Glomerular endothelial cell (primary cell): ENCODE results near the gene TBL1Y. TPM values are rescaled to one million over a fixed set of nuclear protein-coding genes. Genes with fewer than 3 reads are reported as not detected.
"Not testable (repeated sequence)": the region's sequence is repeated elsewhere in the genome, so short reads cannot be mapped to it uniquely, and the experiment has no call there.

ENCODE experiments used
- DNase-seq: peaks from one replicate; pipeline ENCODE4 v3.0.0-alpha.2; 2011; ENCODE audit warnings: low read depth, low spot score; ENCODE audit errors: extremely low read depth
- total RNA-seq: library from RNA; depleted of rRNA; stranded (reverse); fragments of >200 nt; gene quantifications from 2 replicates; pipeline ENCODE4 v1.2.3, GENCODE V29; 2015

Gene TBL1Y
- total RNA-seq, 1 donor from 2014 or later, result not detected

DNA sequence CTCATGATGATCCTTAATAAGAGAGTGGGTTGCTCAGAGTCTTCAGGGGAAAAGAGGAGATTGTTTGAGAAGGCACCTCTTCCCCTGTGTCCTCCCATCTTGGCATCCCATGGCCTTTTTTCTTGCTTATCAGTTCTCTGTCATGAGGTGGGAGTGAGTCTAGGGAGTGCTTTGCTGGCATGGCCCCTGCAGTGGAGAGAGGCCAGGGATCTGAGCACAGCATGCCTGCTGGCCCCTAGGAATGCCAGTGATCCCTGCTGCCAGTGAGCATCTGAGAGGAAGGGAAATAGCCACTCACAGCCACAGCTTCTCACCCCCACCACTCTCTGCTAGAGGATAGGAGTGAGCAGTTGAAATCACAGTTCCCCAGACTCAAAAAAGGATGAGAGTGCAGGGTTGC, 168.2 kb downstream of the TBL1Y start:
- DNase-seq, result no peak

DNA sequence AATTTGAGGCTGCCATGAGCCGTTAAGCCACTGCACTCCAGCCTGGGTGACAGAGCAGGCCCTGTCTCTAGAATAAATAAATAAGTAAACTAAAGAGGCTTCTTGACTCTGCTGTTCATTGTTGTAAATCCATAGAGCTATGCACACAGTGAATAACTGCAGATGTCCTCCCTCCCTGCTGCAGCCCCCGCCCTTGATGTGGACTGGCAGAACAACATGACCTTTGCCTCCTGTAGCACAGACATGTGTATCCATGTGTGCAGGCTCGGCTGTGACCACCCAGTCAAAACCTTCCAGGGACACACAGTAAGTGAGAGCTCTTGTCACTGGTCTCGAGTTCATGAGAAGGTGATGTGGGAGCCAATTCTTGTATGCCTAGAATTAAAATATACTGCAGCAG, 170.1 kb downstream of the TBL1Y start:
- not testable (repeated sequence) for DNase-seq

DNA sequence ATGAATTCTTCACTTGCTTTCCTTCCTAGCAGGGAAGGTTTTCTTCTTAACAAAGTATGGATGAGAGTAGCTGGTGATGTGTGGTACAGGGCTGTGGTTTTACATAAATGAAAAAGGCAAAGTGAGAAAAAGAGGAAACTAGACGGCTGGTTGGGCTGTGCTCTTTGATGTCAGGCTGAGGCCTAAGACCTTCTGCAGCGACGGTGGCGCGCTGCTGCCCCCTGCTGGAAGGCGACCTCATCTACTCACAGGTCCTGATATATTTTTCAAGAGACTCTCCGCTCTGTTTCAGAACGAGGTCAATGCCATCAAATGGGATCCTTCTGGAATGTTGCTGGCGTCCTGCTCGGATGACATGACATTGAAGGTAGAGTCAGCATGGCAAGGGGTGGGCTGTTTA, 175.1 kb downstream of the TBL1Y start:
- DNase-seq, result no peak

DNA sequence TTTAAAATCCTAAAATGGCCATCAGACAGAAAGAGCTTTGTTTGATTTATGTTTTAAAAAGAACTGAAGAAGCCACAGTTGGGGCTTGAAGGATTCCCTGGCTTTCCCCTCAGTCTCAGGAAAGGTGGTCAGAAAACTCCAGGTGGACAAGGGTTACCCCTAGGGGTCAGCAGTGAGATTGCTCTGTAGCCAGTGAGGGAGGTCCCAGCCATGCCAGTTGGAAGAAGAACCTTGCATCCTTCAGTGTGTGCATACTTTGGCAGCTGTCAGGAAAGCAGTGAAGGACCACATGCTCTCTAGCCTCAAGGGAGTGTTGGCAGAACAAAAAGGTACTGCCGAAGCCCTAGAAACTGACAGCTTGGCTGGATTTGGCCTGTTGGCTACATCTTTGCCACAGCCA, 182.3 kb downstream of the TBL1Y start:
- DNase-seq, result no peak

DNA sequence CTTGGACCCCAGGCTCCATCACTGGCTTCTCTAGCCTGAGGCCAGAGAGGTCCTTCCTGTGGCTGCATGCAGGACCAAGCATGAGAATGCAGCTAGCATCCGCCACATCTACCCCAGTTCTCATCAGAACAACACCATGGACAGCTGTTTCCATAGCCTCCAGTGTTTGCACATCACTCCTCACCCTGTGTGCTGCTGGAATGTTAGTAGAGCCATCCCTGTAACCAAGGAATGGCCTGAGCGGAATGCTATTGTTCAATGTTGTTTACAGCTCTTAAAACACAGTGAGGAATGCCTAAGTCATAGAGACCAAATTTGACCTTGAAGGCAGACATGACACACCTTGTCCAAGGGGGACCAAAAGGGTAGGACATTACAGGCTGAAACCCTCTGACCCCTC, 183.9 kb downstream of the TBL1Y start:
- no peak for DNase-seq

DNA sequence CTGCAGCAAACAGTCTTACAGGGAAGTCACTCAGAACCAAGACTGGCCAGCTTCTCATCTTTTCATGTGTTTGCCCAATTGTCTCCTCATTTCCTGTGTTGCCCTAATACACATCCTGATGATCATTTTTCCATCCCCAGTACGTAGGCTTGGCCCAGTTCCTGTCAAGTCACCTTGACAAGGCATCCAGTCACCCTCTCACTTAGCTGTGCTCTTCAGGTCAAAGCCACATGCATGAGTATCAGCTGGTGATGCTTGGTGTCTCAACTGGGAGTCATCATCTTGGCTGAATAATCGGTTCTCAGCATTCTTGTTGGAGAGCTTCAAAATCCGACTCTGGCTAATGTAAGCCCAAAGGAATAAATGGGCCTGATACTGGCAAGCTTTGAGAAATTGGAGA, 186.5 kb downstream of the TBL1Y start:
- DNase-seq, result no peak

DNA sequence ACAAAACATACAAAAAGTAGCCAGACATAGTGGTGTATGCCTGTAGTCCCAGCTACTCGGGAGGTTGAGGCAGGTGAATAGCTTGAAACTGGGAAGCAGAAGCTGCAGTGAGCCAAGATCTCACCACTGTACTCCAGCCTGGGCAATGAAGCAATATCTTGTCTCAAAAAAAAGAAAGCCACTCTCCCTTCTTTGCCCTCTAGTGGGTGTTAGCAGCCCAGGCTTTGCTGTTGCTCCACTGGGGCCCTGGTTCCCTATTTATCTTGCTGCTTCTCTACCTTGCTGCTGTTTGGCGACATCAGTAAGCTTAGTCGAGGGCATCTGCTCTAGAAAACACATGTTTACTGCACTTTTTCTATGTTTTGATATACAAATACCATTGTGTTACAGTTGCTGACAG, 189.2 kb downstream of the TBL1Y start:
- no peak for DNase-seq

DNA sequence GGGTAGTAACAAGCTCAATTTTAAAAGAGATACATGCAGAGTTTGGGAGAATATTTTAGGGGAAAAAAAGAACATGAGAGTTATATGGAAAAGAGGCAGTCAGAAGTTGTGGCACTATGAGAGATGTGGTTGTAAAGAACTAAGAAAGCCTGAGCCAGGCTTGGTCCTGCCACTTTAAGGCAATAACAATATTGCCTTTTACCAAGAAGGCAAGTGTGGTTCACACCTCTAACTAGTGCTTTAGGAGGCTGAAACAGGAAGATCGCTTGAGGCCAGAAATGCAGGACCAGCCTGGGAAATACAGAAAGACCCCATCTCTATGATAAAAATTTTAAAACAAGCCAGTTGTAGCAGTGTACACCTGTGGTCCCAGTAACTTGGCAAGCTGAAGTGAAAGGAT, 192.2 kb downstream of the TBL1Y start:
- no peak for DNase-seq

DNA sequence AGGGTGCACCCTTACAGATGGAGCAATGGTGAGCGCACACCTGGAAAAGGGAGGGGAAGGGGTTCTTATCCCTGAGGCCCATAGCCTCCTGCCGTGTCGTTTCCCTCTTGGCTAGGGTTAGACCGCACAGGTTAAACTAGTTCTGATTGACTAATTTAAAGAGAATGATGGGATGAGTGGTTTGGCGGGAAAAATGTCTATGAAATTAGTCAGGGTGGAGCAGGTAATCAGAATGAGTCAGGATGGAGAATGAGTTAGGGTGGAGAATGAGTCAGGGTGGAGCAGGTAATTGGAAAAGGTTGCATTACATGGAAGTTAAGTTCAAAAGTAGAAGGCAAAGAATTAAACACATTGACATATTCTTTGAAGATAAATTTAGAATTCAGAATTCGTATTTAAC, 196.7 kb downstream of the TBL1Y start:
- no peak for DNase-seq

DNA sequence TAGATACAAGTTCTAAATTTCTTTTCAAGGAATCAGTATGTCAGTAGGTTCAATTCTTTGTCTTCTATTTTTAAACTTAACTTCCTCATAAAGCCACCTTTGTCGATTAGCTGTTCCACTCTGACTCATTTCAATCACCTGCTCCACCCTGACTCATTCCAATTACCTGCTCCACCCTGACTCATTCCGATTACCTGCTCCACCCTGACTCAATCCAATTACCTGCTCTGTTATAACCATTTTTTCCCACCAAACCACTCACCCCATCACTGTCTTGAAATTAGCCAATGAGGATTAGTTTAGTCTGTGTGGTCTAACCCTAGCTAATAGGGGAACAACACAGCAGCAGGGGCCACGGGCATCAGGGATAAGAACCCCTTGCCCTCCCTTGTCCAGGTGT, 199.6 kb downstream of the TBL1Y start:
- no peak for DNase-seq

DNA sequence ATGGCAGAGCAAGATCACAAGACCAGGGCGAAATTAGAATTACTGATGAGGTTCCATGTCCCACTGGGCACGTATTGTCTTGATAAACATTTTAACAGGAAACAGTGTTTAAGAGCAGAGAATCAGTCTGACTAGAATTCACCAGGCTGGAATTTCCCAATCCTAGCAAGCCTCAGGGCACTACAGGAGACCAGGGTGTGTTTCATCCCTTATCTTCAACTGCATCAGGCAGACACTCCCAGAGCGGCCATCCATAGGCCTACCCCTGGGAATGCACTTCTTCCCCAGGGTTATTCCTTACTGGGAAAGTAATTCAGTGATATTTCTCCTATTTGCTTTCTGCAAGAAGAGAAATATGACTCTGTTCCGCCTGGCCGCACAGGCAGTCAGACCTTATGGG, 205.4 kb downstream of the TBL1Y start:
- DNase-seq, result no peak

DNA sequence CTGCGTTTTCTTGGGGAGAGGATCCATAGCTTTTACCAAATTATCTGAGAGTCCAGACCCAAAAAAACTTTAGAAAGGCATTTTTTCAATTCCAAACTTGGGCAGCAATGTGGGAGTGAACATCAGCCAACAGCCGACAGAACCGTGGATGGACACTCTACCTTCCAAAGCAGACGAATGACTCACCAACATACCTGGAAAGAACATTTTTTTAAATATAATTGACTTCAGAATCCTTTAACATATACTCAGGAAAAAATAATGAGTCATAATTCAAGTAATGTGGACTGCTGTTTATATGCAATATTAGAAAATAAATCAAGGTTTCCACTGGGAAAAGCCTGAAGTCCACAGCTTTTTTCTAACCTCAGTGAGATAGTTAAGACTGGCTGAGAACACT, 211.7 kb downstream of the TBL1Y start:
- DNase-seq, result no peak

DNA sequence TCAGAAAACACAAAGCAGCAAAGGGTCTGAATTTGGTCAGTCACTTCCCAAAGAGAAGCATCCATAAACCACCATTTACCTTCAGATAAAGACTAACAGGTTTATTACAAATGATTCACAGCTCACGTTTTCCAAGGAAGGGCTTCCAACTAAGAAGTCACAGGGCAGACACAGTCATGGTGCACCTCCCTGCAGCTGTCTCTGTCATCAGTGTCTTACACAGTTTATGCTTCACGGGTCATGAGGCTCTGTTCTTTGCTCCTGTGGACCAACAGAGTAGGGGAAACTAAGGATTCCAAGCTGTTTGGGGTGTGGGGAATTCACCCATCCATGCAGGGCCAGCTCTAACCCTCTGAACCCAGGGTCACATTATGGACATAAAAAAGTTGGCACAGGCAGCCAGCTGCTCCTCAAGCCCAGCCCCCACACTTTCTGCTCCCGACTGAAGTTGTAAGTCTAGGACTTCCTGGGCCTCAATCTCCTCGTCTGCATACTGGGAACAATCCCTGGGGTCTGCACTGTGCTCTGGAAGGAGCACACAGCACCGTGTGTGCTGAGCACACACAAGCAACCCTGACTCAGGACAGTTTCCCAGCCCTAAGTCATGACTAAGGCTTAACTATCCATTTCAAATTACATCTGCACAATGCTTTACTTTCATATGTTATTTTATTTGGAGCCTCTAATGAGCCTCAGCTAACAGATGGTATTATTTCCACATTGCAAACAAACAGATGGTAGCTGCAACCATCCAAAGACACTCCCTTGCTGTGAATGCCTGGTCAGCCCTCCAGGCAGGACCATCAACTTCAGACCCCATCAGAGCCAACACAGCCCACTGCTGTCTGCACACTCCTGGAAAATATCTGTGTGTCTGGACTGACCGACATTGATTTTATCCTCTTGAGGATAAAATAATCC, 214.9 kb downstream of the TBL1Y start:
- DNase-seq, result no peak

DNA sequence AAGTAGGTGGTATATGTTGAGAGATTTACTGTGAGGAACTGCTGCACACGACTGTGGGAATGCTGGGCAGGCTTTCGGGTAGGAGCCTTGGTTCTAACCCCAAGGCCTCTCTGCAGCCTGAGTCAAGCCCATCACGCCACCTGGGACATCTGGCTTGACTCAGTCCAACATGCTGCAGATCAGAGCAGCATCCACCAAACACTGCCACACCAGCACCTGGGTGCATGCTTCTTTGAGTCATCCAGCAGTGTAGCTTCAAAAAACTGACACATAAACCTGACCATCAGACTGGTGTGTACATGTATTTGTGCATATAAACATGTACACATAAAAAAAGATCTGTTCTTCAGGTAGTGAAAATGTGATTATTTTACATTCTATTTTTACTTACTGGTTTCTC, 217.7 kb downstream of the TBL1Y start:
- no peak for DNase-seq

Other genes with a start within 250 kb of the TBL1Y start
- not detected in 2 replicates for gene AMELY, start 1.1 kb downstream of the TBL1Y start, total RNA-seq